ENCODE results near the gene THOC6.
"Not testable (repeated sequence)": the region's sequence is repeated elsewhere in the genome, so short reads cannot be mapped to it uniquely, and the experiment has no call there.

THOC6 gene

DNA sequence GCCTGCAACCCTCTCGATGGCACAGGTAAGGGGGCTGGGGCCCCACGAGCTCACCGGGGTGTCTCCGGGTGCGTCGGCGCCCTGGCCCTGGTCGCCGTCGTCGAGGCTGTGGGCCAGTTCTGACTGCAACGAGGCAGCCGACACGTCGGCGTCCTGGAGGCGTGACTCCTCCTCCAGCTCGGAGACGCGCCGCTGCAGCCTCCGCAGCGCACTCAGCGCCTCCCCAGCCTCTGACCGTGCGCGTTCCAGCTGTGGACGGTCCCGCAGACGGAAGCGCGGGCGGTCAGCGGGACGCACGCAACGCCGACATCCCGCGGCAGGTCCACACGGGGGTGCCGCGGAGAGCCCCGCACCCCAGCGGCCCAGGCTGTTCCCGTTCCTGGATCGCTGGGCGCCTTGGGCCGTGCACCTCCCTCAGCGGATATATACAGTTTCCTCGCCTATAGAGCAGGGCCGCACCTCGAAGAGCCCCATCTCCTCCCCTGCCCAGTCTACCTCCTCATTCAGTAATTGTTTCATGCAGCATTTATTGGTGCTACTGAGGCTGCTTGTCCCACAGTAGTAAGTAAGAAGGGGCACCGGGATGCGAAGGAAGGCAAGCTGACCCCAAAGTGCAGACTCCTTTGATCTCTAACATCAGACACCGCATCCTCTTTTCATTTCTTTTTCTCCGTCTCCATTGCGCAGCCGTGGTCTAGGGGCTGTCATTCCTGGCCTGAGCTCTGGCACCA lies 5.8 kb downstream of the THOC6 start:
- no peak for DNase-seq (ENCODE audit: low read depth in 2 of 3, low spot score in 1 of 3)

DNA sequence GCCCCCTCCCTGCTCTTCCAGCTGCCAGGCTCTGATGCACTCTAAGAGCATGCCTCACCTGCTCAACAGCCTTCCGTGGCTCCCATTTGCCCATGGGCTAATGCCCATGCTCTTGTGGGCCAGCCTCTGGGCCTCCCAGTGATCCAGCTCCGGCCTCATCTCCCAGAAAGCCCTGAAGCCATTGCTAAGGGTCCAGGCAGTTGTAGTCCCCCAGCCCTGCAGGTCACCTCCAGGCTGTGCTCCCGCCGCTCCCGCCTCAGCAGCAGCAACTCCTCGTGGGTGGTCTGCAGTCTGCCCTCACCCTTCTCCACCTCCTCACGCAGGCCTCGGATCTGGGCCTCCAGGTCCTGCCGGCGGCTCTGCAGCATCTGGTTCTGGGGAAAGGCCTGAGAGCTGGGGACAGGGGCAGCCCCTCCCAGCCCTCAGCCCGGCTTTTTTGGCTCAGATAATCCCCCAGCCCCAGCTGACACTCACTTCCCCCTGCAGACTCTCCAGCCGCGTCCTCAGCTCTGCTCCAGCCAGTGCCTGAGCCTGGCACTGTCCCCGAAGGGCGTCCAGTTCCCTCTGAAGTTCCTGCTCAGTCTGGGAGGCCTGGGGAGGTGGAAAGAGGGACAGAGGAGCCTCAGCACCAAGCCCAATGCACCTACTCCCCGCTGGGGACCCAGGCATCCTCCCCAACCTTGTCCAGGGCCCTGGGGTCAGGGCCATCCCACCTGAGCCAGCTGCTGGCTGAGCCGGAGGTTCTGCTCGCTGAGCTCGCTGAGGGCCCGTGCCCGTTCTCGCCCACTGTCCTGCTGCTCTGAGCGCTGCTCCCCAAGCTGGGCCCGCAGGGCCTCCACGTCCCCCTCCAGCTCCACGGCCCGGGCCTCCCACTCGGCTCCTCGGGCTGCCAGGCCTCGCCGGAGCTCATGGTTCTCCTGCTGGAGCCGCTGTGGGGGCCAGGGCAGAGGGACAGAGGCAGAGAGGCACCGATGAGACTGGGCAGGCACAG lies 6.7 kb downstream of the THOC6 start:
- DNase-seq (ENCODE audit: low read depth in 2 of 3, low spot score in 1 of 3) = no peak

DNA sequence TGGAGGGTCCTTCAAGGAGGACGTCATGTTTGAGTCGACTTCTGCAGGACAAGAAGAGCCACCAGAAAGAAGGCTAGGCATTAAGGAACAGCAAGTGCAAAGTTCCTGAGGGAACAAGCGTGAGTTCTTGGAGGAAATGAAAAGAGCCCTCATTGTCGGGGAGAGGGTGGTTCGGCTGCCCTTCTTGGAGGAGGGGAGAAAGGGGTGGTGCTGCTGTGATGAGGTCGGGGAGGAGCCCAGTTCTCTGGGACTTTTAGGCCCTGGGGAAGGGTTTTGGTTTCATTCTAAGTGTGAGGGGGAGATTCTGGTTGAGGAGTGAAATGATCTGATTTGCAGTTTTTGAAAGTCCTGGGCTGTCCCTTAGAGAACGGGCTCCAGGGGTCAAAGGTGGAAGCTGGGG lies 8.8 kb downstream of the THOC6 start:
- no peak for DNase-seq (ENCODE audit: low read depth in 2 of 3, low spot score in 1 of 3)

DNA sequence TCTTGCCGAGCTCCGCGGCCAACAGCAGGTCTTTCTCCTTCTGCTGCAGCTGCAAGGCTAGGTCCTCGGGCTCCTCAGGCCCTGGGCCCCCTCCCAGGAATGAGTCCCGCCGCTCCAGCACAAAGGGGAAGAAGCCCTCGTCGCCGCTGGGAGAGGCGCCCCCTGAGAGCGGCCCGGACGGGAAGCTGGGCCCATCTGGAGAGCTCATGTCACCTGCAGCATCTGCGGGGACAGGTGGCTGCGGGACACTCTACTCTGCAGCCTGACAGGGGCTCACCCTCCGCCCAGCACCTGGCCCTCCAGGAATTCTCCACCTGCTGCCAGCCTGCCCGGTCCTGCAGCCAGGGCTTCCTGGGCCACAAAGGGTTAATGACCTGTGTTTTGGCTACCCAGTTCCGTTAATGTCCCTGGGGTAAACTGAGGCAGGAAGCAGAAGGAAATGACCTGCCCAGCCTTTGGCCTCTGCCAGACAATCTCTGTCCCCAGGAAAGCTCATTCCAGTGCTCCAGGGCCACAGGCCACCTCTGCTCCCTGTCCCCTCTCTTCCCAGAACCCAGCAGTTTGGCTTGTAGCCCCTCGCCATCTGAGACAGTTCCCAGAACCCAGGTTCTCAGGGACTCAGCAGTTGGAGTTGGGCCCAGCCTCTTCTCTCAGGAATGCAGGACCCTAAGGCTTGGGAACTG lies 11.6 kb downstream of the THOC6 start:
- no peak for DNase-seq (ENCODE audit: low read depth in 2 of 3, low spot score in 1 of 3)

DNA sequence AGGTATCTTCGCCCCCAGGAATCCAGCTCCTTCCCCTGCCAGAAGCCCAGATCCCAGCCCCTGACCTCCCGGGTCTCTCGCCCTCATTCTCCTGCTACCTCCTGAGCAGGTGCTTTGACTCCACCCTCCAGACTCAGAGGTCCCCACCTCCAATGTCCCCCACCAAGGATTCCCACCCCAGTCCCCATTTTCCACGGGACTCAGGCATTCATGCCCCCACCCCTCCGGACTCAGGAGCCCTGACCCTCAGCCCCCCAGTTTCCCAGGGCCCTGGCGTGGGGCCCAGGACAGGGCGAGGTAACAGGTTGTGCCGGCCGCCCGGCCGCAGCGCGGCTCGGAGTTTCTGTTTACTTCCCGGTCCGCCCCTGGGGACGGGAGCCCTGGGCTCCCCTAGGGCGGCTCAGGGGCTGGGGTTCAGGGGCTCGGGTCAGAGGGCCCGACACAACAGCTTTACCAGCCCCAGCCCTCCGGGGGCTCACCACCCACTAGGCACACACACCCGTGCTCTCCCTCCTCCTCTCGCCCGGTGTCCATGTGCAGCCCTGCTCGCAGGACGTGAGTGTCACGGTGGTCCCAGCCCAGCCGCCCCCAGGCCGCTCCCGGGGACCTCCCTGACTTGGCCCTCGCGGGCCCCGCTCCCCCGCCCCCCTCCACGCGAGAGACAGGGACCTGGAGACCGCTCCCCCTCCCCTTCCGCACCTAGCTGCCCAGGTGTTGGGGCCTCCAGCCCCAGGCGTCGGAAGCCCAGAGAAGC lies 12.3 kb downstream of the THOC6 start:
- no peak for DNase-seq (ENCODE audit: low read depth in 2 of 3, low spot score in 1 of 3)

DNA sequence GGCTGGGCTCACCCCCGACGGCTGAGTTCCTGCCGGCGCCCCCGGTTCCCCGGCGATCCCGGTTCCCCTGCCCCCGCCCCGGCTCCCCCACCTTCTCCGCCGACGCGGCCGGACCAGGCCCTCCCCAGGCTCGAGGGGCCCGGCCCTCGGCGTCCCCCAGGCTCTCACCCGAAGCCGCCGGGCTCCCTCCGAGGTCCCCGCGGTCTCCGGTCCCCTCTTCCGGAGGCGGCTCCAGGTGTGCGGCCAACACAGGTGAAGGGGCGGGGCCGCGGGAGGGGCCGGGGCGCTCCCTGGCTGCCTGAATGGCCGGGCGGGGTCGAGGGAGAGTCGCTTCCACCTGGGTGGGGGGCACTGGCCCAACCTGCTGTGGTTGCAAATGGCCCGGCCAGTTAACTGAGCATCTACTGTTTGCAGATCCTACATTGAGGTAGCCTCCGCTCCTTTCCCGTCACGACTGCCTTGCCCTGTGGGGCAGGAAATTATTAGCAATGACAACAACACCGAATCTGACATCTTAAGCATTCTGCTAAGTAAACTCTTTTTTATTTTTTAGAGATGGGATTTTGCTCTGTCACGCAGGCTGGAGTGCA lies 13.0 kb downstream of the THOC6 start, which contains the start of gene BICDL2:
Gene BICDL2 (minus strand): TSS at position 219 of the 590 bp plus-strand sequence. CDS start 1,448 bp downstream, outside the sequence.
- DNase-seq (ENCODE audit: low read depth in 2 of 3, low spot score in 1 of 3) = no peak

DNA sequence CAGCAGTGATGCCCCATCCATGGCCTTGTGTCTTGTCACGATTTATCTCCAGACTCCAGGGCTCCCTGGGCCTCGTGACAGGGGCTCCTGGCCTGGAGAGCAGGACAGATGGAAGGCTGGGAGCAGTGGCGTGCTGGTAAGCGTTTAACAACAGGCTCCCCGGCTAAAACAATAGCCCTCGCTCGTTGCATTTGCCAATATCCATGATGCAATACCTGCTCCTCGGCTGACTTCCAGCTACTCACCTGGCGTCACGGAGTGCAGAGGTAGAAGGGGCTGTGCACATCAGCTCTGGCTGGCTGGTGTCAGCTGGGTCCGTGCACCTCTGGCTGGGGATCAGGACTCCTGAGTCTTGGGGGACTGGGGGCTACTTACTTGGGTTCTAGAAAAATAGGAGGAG lies 14.4 kb downstream of the THOC6 start:
- no peak for DNase-seq (ENCODE audit: low read depth in 2 of 3, low spot score in 1 of 3)

DNA sequence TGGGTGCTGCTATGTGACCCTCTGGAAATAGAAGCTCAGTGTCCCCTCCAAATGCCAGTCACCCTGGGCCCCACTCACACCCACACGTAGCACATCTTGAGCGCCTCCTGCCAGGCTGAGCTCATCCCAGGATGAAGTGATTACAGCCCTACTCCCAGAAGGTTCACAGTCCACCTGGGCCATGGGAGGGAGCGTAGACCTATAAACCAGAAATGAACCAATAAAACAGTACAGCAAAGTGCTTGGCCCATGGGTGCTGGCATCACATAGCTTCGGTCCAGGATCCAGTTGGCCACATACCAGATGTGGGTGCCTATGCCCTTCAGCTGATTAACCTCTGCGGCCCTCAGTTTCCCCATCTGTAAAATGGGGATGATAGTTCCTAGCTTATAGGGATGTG lies 15.1 kb downstream of the THOC6 start:
- DNase-seq (ENCODE audit: low read depth in 2 of 3, low spot score in 1 of 3) = no peak

DNA sequence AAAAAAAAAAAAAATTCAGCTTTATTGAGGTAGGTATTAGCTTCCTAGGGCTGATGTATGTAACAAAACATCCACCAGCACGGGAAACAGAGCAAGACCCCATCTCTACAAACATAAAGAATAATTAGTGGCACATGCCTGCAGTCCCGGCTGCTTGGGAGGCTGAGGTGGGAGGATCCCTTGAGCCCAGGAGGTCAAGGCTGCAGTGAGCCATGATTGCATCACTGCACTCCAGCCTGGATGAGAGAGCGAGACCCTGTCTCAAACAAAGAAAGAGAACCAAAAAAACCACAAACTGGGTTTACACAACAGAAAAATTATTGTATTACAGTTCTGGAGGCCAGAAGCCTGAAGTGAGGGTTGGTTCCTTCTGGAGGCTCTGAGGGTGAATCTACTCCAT lies 18.5 kb downstream of the THOC6 start:
- DNase-seq (ENCODE audit: low read depth in 2 of 3, low spot score in 1 of 3) = no peak

DNA sequence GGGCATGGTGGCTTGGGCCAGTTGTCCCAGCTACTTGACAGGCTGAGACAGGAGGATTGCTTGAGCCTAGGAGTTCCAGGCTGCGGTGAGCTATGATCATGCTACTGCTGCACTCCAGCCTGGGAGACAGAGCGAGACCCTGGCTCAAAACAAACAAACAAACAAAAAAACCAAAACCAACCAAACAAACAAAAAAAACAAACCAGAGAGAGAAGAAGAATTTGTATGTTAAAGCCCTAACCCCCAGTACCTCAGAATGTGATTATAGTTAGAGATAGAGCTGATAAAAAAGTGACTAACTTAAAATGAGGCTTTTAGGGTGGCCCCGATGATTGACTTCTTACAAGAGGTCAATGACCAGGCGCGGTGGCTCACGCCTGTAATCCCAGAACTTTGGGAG lies 20.9 kb downstream of the THOC6 start:
- no peak for DNase-seq (ENCODE audit: low read depth in 2 of 3, low spot score in 1 of 3)

DNA sequence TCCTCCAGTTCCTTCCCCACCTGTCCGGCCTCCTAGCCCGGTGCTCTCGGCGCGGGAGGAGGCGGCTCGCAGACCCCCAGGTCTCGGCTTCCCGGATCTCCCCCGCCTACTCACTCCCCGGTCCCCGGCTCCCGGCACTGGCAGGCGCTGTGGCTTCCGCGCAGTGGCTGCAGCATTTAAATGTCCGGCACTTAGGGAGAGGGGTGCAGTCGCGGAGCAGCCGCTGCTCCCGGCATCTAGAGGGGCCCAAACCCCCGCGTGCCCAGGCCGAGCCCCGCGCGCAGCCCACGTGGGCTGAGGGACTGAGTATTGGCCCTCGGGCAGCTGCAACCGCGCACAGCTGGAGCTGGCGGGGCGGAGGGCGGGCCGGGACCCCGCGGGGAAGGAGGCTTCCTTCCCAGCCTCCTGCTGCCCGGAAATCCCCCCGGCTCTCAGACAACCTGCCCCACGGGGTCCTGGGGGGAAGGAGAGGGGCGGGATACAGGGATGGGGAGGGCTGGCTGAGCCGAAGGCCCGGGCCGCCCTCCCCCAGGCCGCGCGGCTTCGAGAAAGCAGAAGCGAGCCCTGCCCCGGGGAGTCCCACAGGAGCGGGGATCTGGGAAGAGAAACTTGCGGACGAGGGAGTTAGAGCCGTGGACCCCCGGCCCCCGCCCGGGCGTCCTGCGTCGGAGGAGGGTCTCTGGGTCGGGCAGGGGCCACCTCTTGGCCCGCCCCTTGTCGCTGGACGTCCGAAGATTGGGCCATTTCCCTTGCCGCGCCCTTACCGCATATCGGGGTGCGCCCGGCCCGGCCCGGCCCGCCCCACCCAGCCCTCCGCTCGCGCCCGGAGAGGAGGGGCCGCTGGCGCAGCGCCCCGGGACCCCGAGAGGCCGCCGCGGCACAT lies 22.2 kb downstream of the THOC6 start, which contains the start of gene MMP25:
Gene MMP25 (plus strand): TSS at position 804 of the 883 bp plus-strand sequence. CDS start 357 bp downstream, outside the sequence.
- DNase-seq (ENCODE audit: low read depth in 2 of 3, low spot score in 1 of 3) = no peak

DNA sequence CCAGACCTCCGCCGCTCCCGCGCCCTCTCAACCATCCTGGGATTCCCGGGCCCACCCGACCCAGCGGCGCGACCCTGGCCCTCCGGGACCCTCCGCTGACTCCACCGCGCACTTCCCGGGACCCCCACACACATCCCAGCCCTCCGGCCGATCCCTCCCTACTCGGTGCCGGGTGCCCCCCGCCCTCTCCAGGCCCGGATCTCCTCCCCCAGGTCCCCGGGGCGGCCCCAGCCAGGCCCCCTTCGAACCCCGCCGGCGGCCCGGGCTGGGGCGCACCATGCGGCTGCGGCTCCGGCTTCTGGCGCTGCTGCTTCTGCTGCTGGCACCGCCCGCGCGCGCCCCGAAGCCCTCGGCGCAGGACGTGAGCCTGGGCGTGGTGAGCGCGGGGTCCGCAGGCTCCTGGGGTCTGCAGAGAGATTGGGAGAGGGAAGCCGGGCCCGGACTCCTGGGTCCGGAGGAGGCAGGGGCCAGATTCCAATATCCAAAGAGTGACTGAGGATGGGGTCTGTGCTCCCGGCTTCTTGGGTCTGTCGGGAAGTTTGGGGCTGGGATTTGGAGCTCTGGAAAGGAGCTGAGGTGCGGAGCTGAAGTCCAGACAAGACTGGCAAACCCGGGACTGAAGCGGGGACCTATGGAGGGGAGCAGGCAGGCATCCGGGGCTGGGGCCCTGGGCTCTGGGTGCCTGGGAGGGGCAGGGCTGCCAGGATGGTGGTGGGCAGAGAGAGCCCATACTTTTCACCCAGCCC lies 23.0 kb downstream of the THOC6 start:
- DNase-seq (ENCODE audit: low read depth in 2 of 3, low spot score in 1 of 3) = no peak

DNA sequence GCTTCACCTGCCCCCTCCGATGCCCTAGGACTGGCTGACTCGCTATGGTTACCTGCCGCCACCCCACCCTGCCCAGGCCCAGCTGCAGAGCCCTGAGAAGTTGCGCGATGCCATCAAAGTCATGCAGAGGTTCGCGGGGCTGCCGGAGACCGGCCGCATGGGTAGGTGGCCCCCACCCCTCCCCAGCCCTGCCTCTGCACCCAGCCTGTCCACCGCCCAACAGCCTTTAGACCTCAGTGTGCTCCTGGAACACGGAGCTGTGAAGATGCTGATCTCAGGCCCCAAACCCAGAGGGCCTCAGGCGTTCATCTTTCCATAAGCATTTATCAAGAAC lies 23.5 kb downstream of the THOC6 start:
- DNase-seq (ENCODE audit: low read depth in 2 of 3, low spot score in 1 of 3) = no peak

DNA sequence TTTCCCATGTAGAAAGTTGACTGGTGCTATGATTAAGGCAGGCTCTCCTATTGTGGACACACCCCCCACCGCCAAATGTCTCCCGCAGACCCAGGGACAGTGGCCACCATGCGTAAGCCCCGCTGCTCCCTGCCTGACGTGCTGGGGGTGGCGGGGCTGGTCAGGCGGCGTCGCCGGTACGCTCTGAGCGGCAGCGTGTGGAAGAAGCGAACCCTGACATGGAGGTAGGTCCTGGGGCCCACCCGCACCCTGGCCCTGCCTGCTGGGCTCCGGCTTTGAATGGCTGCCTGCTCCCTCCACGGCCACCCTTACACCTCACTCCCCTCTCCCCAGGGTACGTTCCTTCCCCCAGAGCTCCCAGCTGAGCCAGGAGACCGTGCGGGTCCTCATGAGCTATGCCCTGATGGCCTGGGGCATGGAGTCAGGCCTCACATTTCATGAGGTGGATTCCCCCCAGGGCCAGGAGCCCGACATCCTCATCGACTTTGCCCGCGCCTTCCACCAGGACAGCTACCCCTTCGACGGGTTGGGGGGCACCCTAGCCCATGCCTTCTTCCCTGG lies 26.2 kb downstream of the THOC6 start:
- DNase-seq (ENCODE audit: low read depth in 2 of 3, low spot score in 1 of 3) = no peak

DNA sequence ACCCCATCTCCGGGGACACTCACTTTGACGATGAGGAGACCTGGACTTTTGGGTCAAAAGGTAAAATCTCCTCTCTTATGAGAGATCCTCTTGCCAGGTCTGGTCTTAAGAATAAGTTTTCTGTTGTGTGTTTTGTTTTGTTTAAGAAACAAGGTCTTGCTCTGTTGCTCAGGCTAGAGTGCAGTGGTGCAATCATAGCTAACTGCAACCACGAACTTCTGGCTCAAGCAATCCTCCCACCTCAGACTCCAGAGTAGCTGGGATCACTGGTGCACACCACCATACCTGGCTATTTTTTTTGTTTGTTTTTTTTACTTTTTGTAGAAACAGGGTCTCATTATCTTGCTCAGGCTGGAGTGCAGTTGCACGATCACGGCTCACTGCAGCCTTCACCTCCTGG lies 26.7 kb downstream of the THOC6 start:
- no peak for DNase-seq (ENCODE audit: low read depth in 2 of 3, low spot score in 1 of 3)

DNA sequence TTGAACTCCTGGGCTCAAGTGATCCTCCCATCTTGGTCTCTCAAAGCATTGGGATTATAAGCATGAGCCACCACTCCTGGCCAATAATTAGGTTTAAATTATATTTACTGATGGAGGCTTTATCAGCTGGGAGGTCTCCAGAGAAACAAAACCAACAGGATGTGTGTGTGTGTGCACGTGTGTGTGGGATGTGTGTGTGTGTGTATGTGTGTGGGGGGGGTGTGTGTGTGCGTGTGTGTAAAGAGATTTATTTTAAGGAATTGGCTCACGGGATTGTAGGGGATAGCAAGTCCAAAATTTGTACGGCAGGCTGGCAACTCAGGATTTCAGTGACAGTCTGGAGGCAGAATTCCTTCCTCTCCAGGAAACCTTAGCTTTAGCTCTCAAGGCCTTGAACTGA lies 27.2 kb downstream of the THOC6 start:
- no peak for DNase-seq (ENCODE audit: low read depth in 2 of 3, low spot score in 1 of 3)

DNA sequence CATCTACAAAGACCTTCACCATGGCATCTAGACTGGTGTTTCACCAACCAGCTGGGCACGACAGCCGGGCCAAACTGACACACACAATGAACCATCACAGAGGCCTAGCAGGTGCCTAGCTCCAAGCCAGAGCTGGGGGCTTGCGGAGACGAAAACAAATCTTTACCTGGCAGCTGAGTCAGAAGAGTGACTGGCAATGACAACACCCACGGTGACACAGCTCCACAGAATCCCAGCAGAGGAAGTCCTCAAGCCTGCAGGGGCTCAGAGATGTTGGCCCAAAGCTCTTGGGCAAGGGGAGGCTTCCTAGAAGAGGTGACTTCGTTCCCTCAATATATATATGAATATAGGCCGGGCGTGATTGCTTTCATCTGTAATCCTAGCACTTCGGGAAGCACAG lies 27.7 kb downstream of the THOC6 start:
- no peak for DNase-seq (ENCODE audit: low read depth in 2 of 3, low spot score in 1 of 3)

DNA sequence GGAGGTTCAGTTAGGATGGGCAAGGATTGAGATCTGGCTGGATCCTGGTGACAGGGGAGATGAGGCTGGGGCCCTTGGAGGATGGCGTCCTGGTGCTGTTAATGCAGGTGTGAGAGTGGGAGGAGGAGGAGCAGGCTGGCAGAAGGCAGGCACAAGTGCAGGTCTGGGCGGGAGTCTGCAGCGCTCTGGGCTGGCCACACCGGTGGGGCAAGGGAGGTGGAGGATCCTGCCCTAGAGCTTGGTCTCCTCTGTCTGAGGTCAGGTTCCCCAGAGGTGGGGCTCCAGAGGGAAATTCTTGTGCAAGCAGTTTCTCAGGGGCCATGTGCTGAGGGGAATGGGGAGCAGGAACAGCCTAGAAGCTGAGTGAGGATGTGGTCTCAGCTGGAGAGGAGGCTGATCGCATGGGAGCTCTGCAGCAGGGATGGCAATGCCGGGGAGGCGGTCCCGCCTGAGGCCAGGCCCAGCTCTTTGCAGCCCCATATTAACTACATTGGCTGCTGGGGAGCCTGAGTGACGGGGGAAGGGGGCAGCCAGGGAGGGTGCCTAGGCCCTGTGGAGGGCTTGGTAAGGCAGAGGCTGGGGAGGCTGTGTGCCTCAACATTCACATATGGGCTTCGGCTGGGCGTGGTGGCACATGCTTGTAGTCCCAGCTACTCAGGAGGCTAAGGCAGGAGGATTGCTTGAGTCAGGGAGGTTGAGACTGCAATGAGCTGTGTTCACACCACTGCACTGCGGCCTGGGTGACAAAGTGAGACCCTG lies 28.9 kb downstream of the THOC6 start:
- not testable (repeated sequence) for DNase-seq (ENCODE audit: low read depth in 2 of 3, low spot score in 1 of 3)

All from stimulated activated CD4-positive, alpha-beta T cell treated with anti-CD3 and anti-CD28 coated beads, Interleukin-12 subunit alpha, Interleukin-12 subunit beta, amount 100 ng/mL, for 48 hours (primary cell).